Ascending aorta (tissue), 2 donors: Measurements from ENCODE around the gene MSANTD4. TPM values are rescaled to one million over a fixed set of nuclear protein-coding genes. Genes with fewer than 3 reads are reported as not detected.
"Not testable (repeated sequence)": the region's sequence is repeated elsewhere in the genome, so short reads cannot be mapped to it uniquely, and the experiment has no call there.

Experiments used
- DNase-seq, 2 donors: peaks; one replicate each; pipeline ENCODE4 v3.0.0-alpha.2; 2019; ENCODE audit warnings: low spot score in 2 of 2
- H3K27ac ChIP-seq, 2 donors: fragments of 200-600 bp; sonication (generic); one replicate each; pipeline ENCODE4 v1.5.1; 2016 to 2017; ENCODE audit warnings: mild to moderate bottlenecking in 1 of 2
- H3K27me3 ChIP-seq: fragments of 200-600 bp; sonication (generic); one replicate; pipeline ENCODE4 v1.5.1; 2017
- H3K36me3 ChIP-seq, 2 donors: fragments of 200-600 bp; sonication (generic); one replicate each; pipeline ENCODE4 v1.5.1; 2016
- H3K4me1 ChIP-seq, 2 donors: fragments of 200-600 bp; sonication (generic); one replicate each; pipeline ENCODE4 v1.5.1; 2016 to 2017; ENCODE audit warnings: mild to moderate bottlenecking in 1 of 2
- H3K4me3 ChIP-seq, 2 donors: fragments of 200-600 bp; sonication (generic); one replicate each; pipeline ENCODE4 v1.5.1; 2016 to 2017; ENCODE audit warnings: mild to moderate bottlenecking in 1 of 2
- H3K9me3 ChIP-seq, 2 donors: fragments of 200-600 bp; sonication (generic); one replicate each; pipeline ENCODE4 v1.5.1; 2016
- intact Hi-C: fragments of 100-400 bp; cut with DNase I; formaldehyde crosslinking; loops from one replicate; pipeline ENCODE4 v1.15.1; 2023
- total RNA-seq: library from RNA; depleted of rRNA; stranded (reverse); fragments of >200 nt; gene quantifications from one replicate; pipeline ENCODE4 v1.1.0, GENCODE V29; 2016
- TF ChIP-seq, protein P1 (sequence below), 3 experiments: fragments of 200-600 bp in 2 of 3; fragments of 450-650 bp in 1 of 3; sonication (generic) in 2 of 3; IDR thresholded peaks; one replicate each; pipeline ENCODE4 v1.5.1; 2016 to 2019; ENCODE audit warnings: antibody characterized with exemption in 3 of 3, mild to moderate bottlenecking in 1 of 3, moderate library complexity in 1 of 3

MSANTD4 gene
- total RNA-seq, 1 donor from 2014 or later: 13.6 TPM

DNA sequence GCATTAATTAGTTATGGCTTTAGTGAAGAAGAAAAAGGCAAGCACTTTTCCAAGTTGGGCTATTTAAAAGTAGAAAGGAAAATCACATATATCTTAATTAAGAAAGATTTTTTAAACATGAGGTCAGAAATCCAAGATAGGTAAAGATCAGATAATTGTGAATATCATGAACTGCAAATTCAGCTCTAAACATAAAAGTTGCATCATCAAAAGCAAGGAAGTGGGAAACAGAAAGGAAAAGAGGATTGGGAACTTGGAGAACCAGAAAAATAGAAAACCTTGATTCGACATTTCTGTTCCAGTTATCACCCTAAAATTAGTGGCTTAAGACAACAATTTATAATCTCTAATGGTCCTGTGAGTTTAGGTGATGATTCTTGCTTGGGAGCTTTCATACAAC is 37.6 kb upstream of the MSANTD4 start:
- no peaks in the 10 kb centered on the region for H3K27me3 ChIP-seq
- H3K4me3 ChIP-seq: no peak overlapping the region
- no peak overlapping the region for H3K27ac ChIP-seq
- H3K9me3 ChIP-seq: no peaks in the 10 kb centered on the region
- H3K36me3 ChIP-seq: peaks cover 0 to 12% of the 10 kb centered on the region in 2 donors
- intact Hi-C loops: no loop called here
- DNase-seq: no peak
- TF ChIP-seq, protein P1, sequence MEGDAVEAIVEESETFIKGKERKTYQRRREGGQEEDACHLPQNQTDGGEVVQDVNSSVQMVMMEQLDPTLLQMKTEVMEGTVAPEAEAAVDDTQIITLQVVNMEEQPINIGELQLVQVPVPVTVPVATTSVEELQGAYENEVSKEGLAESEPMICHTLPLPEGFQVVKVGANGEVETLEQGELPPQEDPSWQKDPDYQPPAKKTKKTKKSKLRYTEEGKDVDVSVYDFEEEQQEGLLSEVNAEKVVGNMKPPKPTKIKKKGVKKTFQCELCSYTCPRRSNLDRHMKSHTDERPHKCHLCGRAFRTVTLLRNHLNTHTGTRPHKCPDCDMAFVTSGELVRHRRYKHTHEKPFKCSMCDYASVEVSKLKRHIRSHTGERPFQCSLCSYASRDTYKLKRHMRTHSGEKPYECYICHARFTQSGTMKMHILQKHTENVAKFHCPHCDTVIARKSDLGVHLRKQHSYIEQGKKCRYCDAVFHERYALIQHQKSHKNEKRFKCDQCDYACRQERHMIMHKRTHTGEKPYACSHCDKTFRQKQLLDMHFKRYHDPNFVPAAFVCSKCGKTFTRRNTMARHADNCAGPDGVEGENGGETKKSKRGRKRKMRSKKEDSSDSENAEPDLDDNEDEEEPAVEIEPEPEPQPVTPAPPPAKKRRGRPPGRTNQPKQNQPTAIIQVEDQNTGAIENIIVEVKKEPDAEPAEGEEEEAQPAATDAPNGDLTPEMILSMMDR (IDR thresholded peaks at IDR 0.05): no peak
- no peaks in the 10 kb centered on the region for H3K4me1 ChIP-seq

DNA sequence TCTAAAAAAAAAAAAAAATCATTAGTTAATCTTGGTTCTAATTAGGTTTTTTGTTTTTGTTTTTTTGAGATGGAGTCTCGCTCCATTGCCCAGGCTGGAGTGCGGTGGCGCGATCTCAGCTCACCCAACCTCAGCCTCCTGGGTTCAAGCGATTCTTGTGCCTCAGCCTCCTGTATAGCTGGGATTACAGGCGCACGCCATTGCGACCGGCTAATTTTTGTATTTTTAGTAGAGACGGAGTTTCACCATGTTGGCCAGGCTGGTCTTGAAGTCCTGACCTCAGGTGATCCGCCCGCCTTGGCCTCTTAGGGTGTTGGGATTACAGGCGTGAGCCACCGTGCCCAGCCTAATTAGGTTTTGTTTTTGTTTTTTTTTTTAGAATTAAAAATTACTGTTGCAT is 36.3 kb upstream of the MSANTD4 start:
- intact Hi-C loops, H3K4me1 ChIP-seq, DNase-seq, H3K4me3 ChIP-seq, H3K27me3 ChIP-seq, H3K9me3 ChIP-seq, H3K27ac ChIP-seq: not testable (repeated sequence)
- H3K36me3 ChIP-seq: peaks cover 0 to 12% of the 10 kb centered on the region in 2 donors

DNA sequence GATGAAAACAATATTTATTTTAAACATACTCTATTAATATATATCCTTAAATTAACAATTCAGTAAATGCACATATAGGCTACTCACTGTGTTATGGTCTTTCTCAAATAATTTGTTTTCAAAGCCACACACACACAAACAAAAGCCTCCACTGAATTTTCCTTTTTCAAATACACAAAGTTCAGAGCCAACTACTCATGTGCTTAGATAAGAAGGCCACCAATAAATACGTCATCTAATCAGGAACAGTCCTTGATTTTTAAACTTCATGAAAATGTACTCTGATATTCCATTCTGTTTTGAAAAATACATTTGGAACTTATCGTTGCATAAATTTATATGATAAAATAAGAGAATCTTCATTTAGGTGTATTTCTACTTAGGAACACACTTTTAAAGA is 29.1 kb upstream of the MSANTD4 start:
- H3K4me3 ChIP-seq: no peak overlapping the region
- TF ChIP-seq, protein P1 (IDR thresholded peaks at IDR 0.05): no peak
- H3K36me3 ChIP-seq: no peaks in the 10 kb centered on the region
- H3K9me3 ChIP-seq: no peaks in the 10 kb centered on the region
- intact Hi-C loops: no loop called here
- H3K27ac ChIP-seq: no peak overlapping the region
- no peak for DNase-seq
- no peaks in the 10 kb centered on the region for H3K27me3 ChIP-seq
- H3K4me1 ChIP-seq: no peaks in the 10 kb centered on the region

DNA sequence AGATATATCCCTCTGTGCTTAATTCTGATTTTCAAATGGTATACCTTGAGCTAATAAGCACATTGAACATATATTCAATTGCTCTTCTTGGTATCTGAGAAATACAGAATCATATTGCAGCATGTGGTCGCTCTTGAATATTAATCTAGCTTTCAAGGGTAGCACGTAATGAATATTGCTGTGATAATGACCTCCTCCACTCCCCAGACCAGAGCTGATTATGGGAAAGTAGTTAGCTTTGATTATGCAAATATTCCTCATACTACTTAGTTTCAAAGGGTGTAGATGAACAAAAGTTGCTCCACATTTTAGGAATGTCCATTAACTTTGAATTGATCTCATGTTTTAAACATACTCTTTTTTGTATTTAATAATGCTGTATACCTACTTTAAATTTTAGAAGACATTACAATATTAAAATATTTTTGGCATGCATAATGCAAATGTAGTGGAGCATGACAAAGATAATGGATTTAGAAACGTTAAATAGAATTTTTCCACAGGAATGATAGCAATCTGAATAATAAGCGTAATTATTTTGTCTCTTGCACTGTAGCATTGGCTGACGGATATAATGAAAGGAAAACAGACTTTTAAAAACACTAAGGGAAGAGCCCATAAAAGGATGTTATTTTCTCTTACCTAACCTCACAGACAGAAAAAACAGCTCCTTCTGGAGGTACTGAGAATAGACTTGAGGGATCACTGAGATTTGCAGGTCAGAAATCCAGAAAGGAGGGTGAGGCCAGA is 27.9 kb upstream of the MSANTD4 start:
- TF ChIP-seq, protein P1 (IDR thresholded peaks at IDR 0.05): no peak
- no peaks in the 10 kb centered on the region for H3K4me1 ChIP-seq
- intact Hi-C loops: no loop called here
- H3K27me3 ChIP-seq: no peaks in the 10 kb centered on the region
- no peak overlapping the region for H3K4me3 ChIP-seq
- no peak for DNase-seq
- H3K27ac ChIP-seq: no peak overlapping the region
- H3K9me3 ChIP-seq: no peaks in the 10 kb centered on the region
- H3K36me3 ChIP-seq: no peaks in the 10 kb centered on the region

DNA sequence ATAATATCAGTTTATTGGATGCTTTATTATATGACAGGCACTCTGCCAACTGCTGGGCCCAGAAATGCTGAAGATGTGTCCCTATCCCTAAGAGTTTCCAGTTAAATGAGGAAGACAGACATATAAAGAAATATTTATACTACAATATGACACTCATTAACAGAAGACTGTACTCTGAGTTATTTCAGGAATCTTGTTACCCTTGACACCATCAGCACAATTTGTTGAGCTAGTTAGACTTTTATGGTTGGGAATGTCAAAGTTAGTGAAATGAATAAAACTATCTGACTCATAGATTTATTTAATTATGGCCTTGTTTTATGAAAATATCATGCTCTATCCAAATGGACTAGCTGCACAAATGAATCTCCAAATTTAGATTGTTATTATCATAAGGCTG is 25.6 kb upstream of the MSANTD4 start:
- H3K4me1 ChIP-seq: no peaks in the 10 kb centered on the region
- H3K4me3 ChIP-seq: no peak overlapping the region
- no peak for DNase-seq
- TF ChIP-seq, protein P1 (IDR thresholded peaks at IDR 0.05): no peak
- H3K36me3 ChIP-seq: no peaks in the 10 kb centered on the region
- H3K27me3 ChIP-seq: no peaks in the 10 kb centered on the region
- no peaks in the 10 kb centered on the region for H3K9me3 ChIP-seq
- no peak overlapping the region for H3K27ac ChIP-seq
- intact Hi-C loops: no loop called here

DNA sequence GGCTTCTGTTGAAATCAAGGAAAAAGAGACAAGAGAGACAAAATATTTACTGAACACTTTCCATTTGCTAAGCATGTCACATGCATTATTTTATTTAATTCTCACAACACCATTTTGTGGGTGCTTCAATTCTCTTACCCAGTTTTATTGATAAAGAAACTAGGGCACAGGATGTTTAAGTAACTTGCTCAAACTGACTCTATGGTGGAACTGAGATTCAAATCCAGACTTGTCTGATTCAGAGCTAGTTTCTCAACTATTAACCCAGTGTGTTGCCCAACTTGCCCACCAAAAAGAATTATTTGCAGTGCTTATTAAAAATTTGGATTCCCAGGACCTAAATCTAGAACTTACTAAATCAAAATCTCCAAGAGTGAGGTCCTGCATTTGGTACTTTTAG is 21.5 kb upstream of the MSANTD4 start:
- TF ChIP-seq, protein P1 (IDR thresholded peaks at IDR 0.05): no peak
- Histone ChIP-seq H3K4me3 (no peak overlapping the region), H3K27me3 (no peaks in the 10 kb centered on the region), H3K4me1 (no peaks in the 10 kb centered on the region), H3K36me3 (no peaks in the 10 kb centered on the region), H3K27ac (no peak overlapping the region), H3K9me3 (no peaks in the 10 kb centered on the region)
- intact Hi-C loops: no loop called here
- DNase-seq: no peak
